Spleen (tissue), 11 donors: ENCODE measurements around the gene TTC39B. TPM values are rescaled to one million over a fixed set of nuclear protein-coding genes. Genes with fewer than 3 reads are reported as not detected.

Experiments used
- DNase-seq: peaks from one replicate; pipeline ENCODE4 v3.0.0-alpha.2; 2020
- H3K27ac ChIP-seq, 8 donors: fragments of 200-600 bp; sonication (generic) in 7 of 8; 1 replicate in 4 of 8; 2 replicates in 4 of 8; pipeline versions ENCODE4 v1.5.0 to v1.8.0; 2016 to 2021; ENCODE audit warnings: inconsistent platforms in 4 of 8, mild to moderate bottlenecking in 4 of 8, moderate library complexity in 1 of 8
- H3K27me3 ChIP-seq, 7 donors: fragments of 200-600 bp; sonication (generic) in 6 of 7; replicated peaks in 1 of 7; 1 replicate in 4 of 7; 2 replicates in 3 of 7; pipeline versions ENCODE4 v1.5.0 to v1.8.0; 2016 to 2021; ENCODE audit warnings: inconsistent platforms in 3 of 7, mild to moderate bottlenecking in 1 of 7
- H3K36me3 ChIP-seq, 6 donors: fragments of 200-600 bp; sonication (generic) in 5 of 6; 1 replicate in 4 of 6; 2 replicates in 2 of 6; pipeline versions ENCODE4 v1.5.0 to v1.8.0; 2016 to 2021; ENCODE audit warnings: inconsistent platforms in 2 of 6
- H3K4me1 ChIP-seq, 6 donors: fragments of 200-600 bp; sonication (generic) in 5 of 6; 1 replicate in 3 of 6; 2 replicates in 3 of 6; pipeline versions ENCODE4 v1.5.0 to v1.8.0; 2016 to 2021; ENCODE audit warnings: inconsistent platforms in 3 of 6
- H3K4me3 ChIP-seq, 8 donors: fragments of 200-600 bp; sonication (generic) in 7 of 8; 1 replicate in 4 of 8; 2 replicates in 4 of 8; pipeline versions ENCODE4 v1.5.0 to v1.8.0; 2016 to 2021; ENCODE audit warnings: inconsistent platforms in 4 of 8, mild to moderate bottlenecking in 4 of 8, moderate library complexity in 2 of 8
- H3K9me3 ChIP-seq, 8 donors: fragments of 200-600 bp; sonication (generic) in 7 of 8; 1 replicate in 4 of 8; 2 replicates in 4 of 8; pipeline versions ENCODE4 v1.5.0 to v1.8.0; 2016 to 2021; ENCODE audit warnings: inconsistent platforms in 4 of 8
- CTCF ChIP-seq, 11 experiments: fragments of 200-600 bp in 7 of 11; fragments of 450-650 bp in 4 of 11; sonication (generic) in 4 of 11; IDR thresholded peaks in 8 of 11; conservative IDR thresholded peaks in 3 of 11; 1 replicate in 7 of 11; 2 replicates in 4 of 11; pipeline versions ENCODE4 v1.4.0 to v1.8.0; 2016 to 2021; ENCODE audit warnings: antibody characterized with exemption in 11 of 11, inconsistent platforms in 4 of 11, mild to moderate bottlenecking in 1 of 11
- POLR2A ChIP-seq, 3 donors: fragments of 450-650 bp; IDR thresholded peaks; one replicate each; pipeline ENCODE4 v1.5.1; 2017; ENCODE audit warnings: antibody characterized with exemption in 3 of 3, mild to moderate bottlenecking in 1 of 3
- POLR2AphosphoS5 ChIP-seq, 3 donors: sonication (generic); formaldehyde crosslinking; IDR thresholded peaks; one replicate each; pipeline ENCODE4 v1.5.1; 2017; ENCODE audit warnings: antibody characterized with exemption in 3 of 3
- WGBS, 5 donors: extraction: QIAGEN DNeasy Blood & Tissue Kit in 3 of 5; methylation state at CpG; one replicate each; pipeline versions ENCODE4 v1.1.5 to v1.1.7; 2013 to 2018; 5-methylcytosine and 5-hydroxymethylcytosine counted together
- intact Hi-C: fragments of 100-400 bp; cut with DNase I; formaldehyde crosslinking; loops from one replicate; pipeline ENCODE4 v1.15.0; 2023; ENCODE audit warnings: low total_unique reads
- polyA plus RNA-seq, 3 donors: library from polyadenylated mRNA; stranded (reverse); fragments of 200-250 nt; gene quantifications; one replicate each; pipeline ENCODE4 v1.2.1, GENCODE V29; 2013
- total RNA-seq, 7 donors: library from RNA; depleted of rRNA in 3 of 7; stranded (reverse); fragments of >200 nt in 3 of 7; fragmentation: NEBNext Ultra II Directional in 4 of 7; extraction: Animal tissue kit (Norgen Biotek cat#: 25700) in 4 of 7; gene quantifications; one replicate each; pipeline versions ENCODE4 v1.1.0 to v1.2.1, GENCODE V29; 2016 to 2021
- donor health status: healthy with polysubstance abuse.
- donor health status: DM: no; HTN: no; CAD: no; lungs with moderate emphysema.
- donor health status: DM: no; HTN: no; CAD: no.
- donor health status: Bipolar disorder and iron deficiency.
- donor health status: healthy.
- donor health status: DM: no; HTN: no; CAD: no.
- donor health status: DM: yes; HTN: yes; CAD: no.

The TTC39B gene
- total and polyA plus RNA-seq, 10 donors: 4.8 to 24.1 (median 19.0) TPM

- peaks cover 0 to 7% (median 0%) of the 10 kb centered on the region in 7 donors for H3K27me3 ChIP-seq
- no peaks in the 10 kb centered on the region for H3K9me3 ChIP-seq
- TF ChIP-seq POLR2AphosphoS5 (IDR thresholded peaks at IDR 0.05) (no peak), POLR2A (IDR thresholded peaks at IDR 0.05) (no peak), CTCF (IDR thresholded peaks at IDR 0.05 in 8 of 11, conservative IDR thresholded peaks at IDR 0.05 in 3 of 11) (no peak)
- H3K36me3 ChIP-seq: no peaks in the 10 kb centered on the region
- H3K4me3 ChIP-seq: no peak overlapping the region
- peaks cover 0 to 8% (median 7%) of the 10 kb centered on the region in 6 donors for H3K4me1 ChIP-seq
- intact Hi-C loops: loop anchor here (10.0 kb wide), 1 partner anchor 525 kb away; no protein-coding TSS in a partner anchor
- 69 to 78% (median 74%) methylated on average over 13 of the region's 13 CpGs for WGBS, 5 donors
- no peak for DNase-seq
- no peak overlapping the region for H3K27ac ChIP-seq
These were observed 167.5 kb downstream of the TTC39B start for GRCh38 chr9:15139469-15139868.

GRCh38 chr9:15138357-15138686, 168.7 kb downstream of the TTC39B start:
- Histone ChIP-seq H3K27ac (no peak overlapping the region), H3K36me3 (no peaks in the 10 kb centered on the region), H3K4me1 (peaks cover 0 to 8% (median 7%) of the 10 kb centered on the region in 6 donors), H3K4me3 (no peak overlapping the region), H3K27me3 (peaks cover 0 to 7% (median 0%) of the 10 kb centered on the region in 7 donors), H3K9me3 (no peaks in the 10 kb centered on the region)
- no peak for DNase-seq
- TF ChIP-seq POLR2AphosphoS5 (IDR thresholded peaks at IDR 0.05): no peak
- TF ChIP-seq POLR2A (IDR thresholded peaks at IDR 0.05): no peak
- TF ChIP-seq CTCF (IDR thresholded peaks at IDR 0.05 in 8 of 11, conservative IDR thresholded peaks at IDR 0.05 in 3 of 11): no peak
- intact Hi-C loops: loop anchor here (10.0 kb wide), 1 partner anchor 524 kb away; no protein-coding TSS in a partner anchor
- WGBS, 5 donors: 76 to 91% (median 82%) methylated on average over 2 of the region's 2 CpGs

GRCh38 chr9:15137658-15138356, 169.2 kb downstream of the TTC39B start:
- intact Hi-C loops: loop anchor here (10.0 kb wide), 1 partner anchor 523 kb away; no protein-coding TSS in a partner anchor

More at GRCh38 chr9:15137658-15138356, 169.2 kb downstream of the TTC39B start:
- H3K4me1 ChIP-seq: peaks cover 0 to 8% (median 7%) of the 10 kb centered on the region in 6 donors
- H3K9me3 ChIP-seq: no peaks in the 10 kb centered on the region
- peaks cover 0 to 7% (median 0%) of the 10 kb centered on the region in 7 donors for H3K27me3 ChIP-seq
- no peak overlapping the region for H3K27ac ChIP-seq
- H3K4me3 ChIP-seq: no peak overlapping the region
- 84 to 93% (median 87%) methylated on average over 6 of the region's 6 CpGs for WGBS, 5 donors
- TF ChIP-seq POLR2A (IDR thresholded peaks at IDR 0.05) (no peak), CTCF (IDR thresholded peaks at IDR 0.05 in 8 of 11, conservative IDR thresholded peaks at IDR 0.05 in 3 of 11) (no peak), POLR2AphosphoS5 (IDR thresholded peaks at IDR 0.05) (no peak)
- DNase-seq: no peak
- H3K36me3 ChIP-seq: no peaks in the 10 kb centered on the region
